Daoy (cell line): ENCODE results near the gene TMEM163. TPM values are rescaled to one million over a fixed set of nuclear protein-coding genes. Genes with fewer than 3 reads are reported as not detected.
"Not testable (repeated sequence)": the region's sequence is repeated elsewhere in the genome, so short reads cannot be mapped to it uniquely, and the experiment has no call there.

Experiments
- DNase-seq: peaks from one replicate; pipeline ENCODE4 v3.0.0-alpha.2; 2015; ENCODE audit warnings: low read depth
- total RNA-seq: library from RNA; depleted of rRNA; stranded (reverse); fragments of >200 nt; shearing (Covaris generic); gene quantifications from 2 replicates; pipeline ENCODE4 v1.2.3, GENCODE V29; 2014

The TMEM163 gene
- total RNA-seq, 1 experiment from 2014 or later, result 0.34 TPM

DNA sequence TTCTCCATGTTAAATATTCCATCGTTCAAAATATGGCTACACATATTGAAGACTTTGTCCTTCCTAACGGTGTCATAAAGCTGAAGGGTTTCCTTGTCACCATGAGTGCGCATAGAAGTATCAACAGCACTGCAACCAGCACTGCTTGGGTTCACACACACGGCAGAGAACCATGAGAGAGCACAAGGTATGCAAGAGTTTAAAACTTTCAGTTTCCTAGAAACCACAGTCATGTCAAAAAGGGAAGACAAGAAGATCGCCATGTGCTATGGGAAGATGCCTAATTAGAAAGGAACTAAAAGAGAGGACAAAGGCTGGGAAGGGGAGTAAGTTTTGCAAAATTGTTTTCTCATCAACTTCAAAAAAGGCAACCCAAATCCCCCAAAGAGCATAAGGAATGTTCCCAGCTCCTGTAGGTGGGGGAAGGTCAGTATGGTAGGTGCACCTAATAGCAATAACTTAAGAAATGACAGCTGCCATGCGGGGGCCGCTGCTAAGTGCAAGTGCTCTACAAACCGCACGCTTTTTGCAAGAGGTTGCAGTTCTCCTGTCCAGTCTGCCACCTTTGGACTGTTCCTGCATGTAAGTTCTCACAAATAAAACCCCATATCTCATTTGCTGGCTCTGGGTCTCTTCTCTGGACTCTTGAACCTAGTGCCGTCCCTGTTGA lies 136.8 kb downstream of the TMEM163 start:
- DNase-seq, result no peak

DNA sequence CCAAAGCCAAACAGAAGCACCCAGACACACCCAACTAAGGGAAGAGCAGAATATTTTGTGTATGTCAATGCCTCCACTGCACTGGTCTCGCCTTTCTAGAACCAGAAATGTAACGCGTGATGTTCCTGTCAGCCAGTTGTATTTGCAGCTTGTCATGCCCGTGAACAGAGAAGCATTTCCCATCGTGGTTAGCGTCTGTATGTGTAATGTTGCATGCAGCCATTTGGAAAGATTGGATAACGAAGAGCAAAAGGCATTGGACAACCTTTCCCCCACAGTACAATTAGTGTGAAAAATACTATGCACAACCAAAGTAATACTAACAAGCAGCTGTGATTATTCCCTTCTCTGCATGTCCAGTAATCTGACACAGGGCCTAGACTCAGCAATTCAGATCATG lies 140.5 kb downstream of the TMEM163 start:
- no peak for DNase-seq

DNA sequence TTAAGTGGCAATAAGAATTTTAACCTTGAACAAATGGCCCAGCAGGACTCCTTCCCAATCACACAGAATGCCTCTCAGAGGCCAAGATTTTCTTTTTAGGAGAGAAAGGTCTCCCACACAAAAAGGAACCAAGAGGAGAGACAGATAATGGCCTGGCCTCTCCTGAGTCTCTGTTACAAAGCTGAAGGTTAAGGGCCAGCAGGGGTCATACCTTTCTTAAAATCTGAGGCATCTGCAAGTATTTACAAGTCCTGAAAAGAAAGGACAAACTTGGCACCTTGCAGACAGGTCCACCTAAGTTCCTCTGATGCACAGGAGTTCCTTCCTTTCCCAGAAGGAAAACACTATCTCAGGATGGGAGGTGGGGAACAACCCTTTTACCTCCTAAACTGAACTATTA lies 142.3 kb downstream of the TMEM163 start:
- no peak for DNase-seq

DNA sequence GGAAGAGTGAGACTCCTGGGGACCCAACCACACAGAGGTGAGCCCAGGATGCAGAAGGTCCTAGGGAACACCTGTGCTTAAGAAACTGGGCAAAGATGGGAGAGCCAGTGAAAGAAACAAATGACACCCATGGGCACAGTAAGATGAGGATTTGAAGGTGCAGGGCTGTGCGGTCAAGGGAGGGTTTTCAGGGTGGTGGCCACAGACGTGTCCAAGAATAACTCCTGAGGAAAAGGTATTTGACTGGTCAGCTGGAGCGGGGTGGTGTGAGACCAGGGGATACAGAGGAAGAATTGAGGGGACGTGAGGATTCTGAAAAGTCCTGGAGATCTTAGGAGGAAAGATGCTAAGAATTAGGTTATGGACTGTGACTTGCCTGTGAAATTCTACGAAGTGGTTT lies 142.9 kb downstream of the TMEM163 start:
- DNase-seq, result no peak

DNA sequence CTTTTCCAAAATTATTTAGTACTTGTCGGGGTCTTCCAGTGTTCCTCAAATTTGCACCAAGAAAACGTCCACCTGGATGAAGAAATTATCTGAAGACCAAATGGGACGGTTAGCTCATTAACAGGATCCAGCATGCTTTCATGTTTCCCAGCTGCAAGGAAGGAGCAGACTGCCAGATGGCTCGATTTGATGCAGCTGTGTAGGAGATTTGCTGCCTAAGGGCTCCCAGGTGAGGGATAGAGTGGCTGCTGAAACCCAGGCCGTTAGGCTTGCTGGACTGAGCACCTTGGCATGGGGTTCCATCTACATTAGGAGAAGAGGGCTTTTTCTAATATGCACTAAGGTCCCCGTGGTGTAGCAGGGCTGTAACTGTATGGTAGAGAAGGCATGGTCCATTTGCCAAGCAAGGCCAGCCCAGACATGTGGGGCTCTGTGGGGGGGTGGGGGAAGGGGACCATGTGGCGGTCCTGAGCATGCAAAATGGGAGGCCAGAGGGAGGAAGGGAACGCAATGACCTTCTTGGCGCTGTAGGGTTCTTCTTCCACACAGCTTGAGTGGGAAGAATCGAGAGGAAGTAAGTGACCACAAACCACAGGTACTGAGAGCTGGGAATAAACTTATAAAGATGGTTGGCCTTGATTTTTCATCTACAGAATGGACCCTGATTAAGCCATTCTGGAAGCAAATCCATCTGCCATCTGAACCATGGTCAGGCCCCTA lies 144.0 kb downstream of the TMEM163 start:
- no peak for DNase-seq

DNA sequence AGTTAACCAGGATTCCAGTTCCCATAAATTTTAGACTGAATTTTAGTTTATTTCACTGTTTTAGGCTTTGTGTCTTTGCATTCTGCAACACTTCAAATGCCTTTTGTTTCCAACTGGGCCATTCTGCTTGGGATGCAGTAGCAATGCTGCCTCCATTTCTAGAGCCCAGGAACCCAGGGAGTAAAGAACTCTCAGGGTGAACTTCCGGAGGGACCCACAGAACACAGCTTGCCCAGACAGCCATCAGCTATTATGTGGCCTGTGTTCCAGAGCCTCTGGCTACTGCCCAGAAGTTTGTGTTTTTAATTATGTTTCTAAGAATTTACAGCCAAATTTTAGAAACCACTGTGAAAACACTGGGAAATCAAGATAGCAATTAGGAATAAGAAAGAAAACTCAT lies 145.1 kb downstream of the TMEM163 start:
- no peak for DNase-seq

DNA sequence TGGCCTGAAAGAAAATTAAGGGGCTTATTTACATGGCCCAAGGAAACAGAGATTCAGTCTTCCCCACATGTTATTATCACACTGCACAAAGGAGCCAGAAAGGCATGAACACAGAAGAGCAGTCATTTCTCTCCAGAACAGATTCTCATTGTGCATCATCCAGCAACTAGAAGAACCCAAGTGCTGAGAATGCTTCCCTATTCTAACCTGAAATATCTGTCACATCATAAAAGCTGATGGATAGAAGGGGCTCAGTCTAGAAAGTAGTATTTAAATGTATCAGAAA lies 145.8 kb downstream of the TMEM163 start:
- DNase-seq, result no peak

DNA sequence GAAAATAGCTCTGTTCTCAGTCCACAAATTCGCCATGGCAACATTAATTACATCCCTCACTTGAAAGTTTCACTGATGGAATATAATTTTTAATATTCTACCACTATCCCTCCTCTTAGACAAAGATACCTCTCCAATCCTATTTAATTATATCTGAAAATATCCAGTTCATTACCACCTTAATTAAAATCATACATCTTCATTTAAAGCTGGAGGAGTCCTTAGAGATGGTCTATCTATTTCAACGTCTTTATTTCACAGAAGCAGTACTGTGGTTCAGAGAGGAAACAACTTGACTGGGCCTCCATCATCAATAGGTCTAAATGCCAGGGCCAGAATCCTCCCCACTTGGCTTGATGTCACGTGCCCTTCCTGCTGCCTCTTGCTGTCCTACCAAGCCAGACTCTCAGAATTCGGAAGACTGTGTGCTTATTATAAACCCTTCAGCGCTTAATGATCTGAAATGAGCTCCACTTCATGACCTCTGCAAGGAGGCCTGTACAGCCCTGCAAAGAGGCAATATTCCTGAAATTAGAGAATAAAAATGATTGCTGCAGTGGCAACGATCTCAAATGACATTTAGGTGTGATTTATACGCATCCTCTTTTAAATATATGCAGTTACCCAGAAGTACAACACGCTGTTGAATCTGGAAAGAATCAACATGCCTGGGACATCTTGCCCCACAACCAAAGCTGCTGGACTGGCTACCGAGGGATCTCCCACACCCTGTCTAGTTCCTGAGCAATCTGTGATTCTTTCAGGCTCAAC lies 146.3 kb downstream of the TMEM163 start:
- no peak for DNase-seq

DNA sequence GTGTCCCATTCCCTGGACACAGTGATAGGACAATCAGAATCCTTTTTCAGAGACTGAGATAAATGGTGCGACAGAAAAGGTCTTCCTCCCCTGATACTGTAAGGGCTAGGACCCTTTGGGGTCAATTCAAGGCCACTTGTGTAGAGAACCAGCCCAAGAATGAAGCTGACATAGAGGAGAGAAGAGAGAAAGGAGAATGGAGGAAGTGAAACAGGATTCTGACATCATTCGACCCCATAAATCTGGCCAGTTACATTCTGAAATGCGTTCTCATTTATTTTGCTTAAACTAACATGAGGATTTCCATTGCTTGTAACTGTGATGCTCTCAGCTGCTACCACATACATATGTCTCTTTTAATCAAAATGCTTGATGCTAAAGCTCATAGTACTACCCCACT lies 148.1 kb downstream of the TMEM163 start:
- DNase-seq, result no peak

DNA sequence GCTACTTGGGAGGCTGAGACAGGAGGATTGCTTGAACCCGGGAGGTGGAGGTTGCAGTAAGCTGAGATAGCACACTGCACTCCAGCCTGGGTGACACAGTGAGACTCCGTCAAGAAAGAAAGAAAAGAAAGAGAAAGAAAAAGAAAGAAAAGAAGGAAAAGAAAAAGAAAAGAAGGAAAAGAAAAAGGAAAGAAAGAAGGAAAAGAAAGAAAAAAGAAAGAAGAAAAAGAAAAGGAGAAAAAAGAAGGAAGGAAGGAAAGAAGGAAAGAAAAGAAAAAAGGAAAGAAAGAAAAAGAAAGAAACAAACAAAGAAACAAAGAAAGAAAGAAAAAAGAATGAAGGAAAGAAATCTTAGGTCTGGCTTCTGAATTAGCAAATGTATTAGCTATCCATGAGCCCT lies 150.4 kb downstream of the TMEM163 start:
- DNase-seq, result no peak

DNA sequence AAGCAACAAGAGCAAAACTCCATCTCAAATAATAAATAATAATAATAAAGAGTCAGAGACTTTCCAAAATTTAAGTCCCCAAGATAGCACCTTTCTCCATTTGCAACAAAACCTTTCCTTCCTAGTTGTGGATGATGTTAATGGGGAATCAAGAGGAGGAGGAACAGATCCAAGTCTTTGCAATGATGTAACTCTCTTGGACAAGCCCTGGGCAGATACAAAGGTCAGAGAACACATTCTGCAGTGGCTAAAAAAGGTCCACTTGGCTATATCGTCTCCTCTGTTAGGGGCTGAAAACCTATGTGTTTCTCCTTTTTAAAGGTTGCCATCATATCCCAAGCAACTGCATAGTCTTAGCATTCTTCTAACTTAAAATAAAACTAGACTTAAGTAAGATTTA lies 151.1 kb downstream of the TMEM163 start:
- no peak for DNase-seq

DNA sequence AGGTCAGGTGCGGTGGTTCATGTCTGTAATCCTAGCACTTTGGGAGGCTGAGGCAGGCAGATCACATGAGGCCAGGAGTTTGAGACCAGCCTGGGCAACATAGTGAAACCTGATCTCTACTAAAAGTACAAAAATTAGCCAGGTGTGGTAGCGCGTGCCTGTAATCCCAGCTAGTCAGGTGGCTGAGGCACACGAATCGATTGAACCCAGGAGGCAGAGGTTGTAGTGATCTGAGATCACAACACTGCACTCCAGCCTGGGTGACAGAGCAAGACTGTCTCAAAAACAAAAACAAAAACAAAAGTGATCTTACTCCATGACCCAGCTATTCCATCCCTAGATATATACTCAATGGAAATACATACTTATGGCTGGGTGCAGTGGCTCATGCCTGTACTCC lies 153.8 kb downstream of the TMEM163 start:
- DNase-seq, result not testable (repeated sequence)

DNA sequence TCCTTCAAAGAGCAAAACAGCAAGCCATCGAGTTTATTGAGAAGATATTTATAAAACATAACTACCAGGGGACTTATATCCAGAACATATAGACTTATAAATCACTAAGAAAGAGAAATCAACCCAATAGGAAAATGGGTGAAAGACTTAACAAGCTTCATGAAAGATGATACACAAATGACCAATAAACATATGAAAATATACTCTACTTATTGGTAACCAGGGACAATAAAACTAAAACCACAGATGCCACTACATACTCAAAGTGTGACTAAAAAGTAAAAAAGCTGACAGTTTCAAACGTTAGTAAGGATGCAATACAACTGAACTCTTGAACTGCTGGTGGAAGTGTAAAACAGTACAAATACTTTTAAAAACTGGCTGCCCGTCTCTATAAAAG lies 154.3 kb downstream of the TMEM163 start:
- no peak for DNase-seq

DNA sequence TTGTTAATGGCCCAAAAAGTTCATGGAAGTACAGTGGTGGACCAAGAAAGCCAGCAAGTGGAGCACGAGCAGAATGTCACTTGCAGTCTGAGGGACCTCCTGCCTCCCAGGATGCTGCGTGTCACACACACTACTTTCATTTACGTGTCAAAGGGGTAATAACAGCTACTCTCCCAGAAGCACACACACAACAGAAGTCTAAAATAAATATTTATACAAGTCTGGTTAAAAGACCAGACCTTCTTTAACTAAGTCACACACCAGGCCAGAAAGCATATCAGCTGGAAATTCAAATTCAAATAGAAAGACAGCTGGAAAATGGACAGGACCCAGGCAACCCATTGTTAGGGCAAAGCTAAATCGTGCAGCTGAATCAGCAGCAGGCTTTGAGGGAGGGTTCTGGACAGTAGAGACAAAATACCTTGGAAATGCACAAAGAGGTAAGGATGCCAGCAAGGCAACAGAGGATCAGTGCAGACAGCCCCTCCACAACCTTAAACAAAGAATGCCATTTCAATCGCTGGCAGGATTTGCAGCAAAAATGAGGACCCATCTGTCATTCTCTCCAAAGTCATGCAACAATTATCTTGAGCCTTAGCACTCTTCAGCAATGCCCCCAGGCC lies 160.5 kb downstream of the TMEM163 start:
- DNase-seq, result no peak

DNA sequence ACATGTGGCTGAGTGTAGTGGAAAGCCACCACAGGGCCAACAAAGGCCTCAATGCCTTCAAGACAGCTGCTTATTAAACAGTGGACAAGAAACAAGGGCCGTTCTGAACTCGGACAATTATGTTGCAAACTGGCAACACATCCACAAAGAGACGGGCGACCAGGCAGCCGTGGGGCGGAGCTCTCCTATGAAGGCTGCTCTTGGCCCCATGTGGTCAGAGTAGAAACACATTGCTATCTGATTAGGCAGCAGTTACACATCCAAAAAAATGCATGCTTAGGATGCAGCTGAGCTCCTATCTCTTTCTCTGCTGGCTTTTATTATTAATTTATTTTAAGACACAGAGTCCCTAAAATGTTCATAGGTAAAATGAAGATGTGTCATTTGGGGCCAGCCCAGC lies 163.4 kb downstream of the TMEM163 start:
- DNase-seq, result no peak

DNA sequence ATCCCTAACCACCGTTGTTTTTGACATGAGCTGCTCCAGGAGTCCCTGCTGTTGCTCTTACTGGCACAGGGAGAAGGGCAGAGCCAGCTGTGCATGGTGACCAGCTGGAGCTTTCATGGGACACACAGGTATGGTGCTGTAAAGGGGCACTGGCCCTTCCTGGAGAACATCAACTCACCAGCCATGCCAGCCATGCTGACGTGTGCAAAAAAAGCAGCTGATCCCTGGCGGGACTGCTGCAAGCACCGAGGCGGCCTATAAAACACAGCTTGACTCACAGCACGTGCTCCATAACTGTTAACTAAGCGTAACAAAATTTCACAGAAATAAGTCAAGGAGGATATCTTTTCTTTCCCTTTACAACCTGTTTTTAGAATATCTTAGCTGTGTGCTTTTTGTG lies 165.1 kb downstream of the TMEM163 start:
- DNase-seq, result no peak

DNA sequence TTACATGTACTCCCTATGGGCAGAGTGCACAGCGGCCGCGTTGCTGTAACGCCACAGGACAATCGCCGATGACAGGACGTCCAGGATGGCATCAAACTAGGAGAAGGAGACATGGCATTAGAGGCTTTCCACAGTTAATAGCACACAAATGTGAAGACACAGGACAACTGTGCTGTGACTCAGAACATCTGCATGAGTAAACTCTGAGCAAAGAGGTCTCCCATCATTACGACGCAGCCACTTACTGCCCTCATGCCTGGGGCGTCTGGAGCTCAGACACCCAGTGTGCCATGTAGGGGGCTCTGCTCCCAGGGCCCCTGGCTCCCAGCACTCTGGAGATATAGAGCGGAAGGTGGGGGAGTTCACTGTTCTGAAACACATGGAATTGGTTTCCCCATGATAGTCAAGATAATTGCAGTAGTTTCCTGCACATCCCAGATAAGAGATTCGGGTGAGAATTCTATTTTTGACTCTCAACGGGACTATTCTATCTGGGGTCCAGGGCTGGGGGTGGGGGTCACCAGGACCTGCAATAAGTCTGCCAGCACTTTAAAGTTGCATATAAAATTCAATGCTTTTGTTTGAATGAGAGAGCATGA lies 168.1 kb downstream of the TMEM163 start:
- peak; percentile 5 for DNase-seq

DNA sequence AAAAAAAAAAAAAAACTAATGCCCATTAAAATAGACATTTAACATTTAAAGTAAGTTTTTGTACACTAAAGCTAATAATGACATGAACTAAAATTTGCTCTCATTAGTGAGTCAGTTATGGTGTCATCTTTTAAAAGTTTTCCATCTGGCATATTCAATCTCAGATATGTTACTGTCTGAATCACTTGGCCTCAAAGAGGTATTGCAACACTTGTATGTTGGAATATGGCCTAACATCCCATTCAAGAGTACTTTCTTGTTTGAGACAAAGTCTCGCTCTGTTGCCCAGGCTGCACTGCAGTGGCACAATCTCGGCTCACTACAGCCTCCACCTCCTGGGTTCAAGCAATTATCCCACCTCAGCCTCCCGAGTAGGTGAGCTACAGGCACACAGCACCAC lies 169.7 kb downstream of the TMEM163 start:
- DNase-seq, result no peak

DNA sequence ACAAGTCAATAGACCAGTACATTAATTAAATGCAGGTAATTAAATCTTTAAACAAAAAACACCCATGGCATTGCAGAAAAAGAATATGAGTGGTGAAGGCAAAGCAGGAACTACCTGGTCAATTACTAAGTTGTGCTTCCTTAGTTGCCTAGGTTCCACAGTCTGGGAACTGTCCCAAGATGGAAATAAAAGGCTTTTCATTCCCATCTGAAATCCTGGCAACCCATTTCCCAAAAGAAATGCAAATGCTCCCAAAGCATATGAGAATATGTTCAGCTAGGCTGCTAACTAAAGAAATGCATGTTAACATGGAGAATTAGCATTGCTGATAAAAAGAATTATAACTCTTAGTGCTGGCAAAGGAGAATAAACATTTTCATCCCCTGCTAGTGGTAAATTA lies 177.8 kb downstream of the TMEM163 start:
- no peak for DNase-seq

DNA sequence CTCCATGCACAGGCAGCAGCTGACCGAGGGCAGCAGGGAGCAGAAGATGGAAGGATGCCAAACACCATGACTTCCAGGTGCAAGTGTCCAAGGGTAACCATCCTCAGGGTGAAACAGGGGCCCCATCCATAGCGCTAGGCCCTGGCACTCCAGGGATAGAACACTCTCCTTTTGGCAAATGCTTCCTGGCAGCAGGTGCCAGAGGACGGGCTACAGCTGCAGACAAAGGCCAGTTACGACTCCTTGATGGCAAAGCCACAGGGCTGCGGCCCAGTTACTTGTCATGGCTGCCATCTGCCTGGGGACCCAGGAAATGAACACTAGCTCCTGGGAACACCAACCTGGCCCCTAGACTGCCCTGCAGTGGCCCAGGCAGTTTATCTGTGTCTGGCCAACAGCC lies 178.8 kb downstream of the TMEM163 start:
- no peak for DNase-seq

DNA sequence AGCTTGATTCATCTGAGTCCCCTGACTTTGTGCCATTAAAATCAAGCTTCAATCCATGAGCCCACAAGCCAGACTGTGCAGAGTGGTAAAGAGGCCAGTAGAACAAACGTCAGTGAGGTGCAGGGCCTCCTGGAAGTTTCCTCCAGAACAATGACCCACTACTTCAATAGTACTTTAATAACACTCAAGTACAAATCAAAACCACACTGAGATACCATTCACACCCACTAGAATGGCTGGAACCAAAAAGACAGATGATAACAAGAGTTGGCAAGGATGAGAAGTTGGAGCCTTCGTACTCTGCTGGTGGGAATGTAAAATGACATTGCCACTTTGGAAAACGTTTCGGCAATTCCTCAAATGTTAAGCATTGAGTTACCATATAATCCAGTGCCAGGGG lies 181.1 kb downstream of the TMEM163 start:
- no peak for DNase-seq

DNA sequence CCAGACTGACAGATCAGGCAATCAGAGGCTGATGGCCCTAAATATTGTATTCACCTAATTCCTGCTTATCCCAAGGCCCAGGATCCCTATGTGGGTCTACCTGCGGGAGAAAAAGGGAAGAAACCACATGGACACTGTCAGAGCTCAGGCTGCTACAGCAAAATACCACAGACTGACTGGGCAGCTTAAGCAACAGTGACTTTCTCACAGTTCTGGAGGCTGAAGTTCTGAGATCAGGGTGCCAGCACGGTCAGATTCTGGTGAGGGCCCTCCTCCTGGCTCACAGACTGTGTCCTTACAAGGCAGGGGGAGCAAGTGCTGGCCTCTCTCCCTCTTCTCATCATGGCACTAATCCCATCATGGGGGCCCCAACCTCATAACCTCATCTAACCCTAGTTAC lies 181.7 kb downstream of the TMEM163 start:
- DNase-seq, result no peak
